SK-N-SH (cell line): ENCODE data around the gene DCDC1. TPM values are rescaled to one million over a fixed set of nuclear protein-coding genes. Genes with fewer than 3 reads are reported as not detected.

Source experiments
- CTCF ChIA-PET: fragments of 300-600, 350-600 bp; formaldehyde crosslinking; extraction: SDS; loops from one replicate; lab custom pipeline; 2021; lab: Yijun Ruan, JAX
- POLR2A ChIA-PET: fragments of 350-600 bp; sonication (Branson Sonifier 250); formaldehyde crosslinking; extraction: SDS; loops from one replicate; lab custom pipeline; 2020; ENCODE audit warnings: antibody characterized with exemption, inconsistent platforms; lab: Yijun Ruan, JAX
- DNase-seq: peaks from one replicate; pipeline ENCODE4 v3.0.0; 2012
- H2AFZ ChIP-seq: fragments of 200-600 bp; sonication (generic); 2 replicates; pipeline ENCODE4 v1.8.1; 2016; ENCODE audit warnings: antibody characterized with exemption, mild to moderate bottlenecking, low read depth
- H3F3A ChIP-seq: fragments of 200-600 bp; sonication (generic); replicated peaks from 2 replicates; pipeline ENCODE3; 2016; ENCODE audit warnings: antibody characterized with exemption, mild to moderate bottlenecking; ENCODE audit not compliant: insufficient read depth
- H3K27ac ChIP-seq, 2 experiments: fragments of 200-500 bp in 1 of 2; fragments of 200-600 bp in 1 of 2; sonication (Bioruptor generic) in 1 of 2; sonication (generic), shearing (Covaris generic) in 1 of 2; 2 replicates each; pipeline versions ENCODE4 v1.5.1 to v1.6.1; 2014 to 2016; ENCODE audit warnings: low read depth in 2 of 2, inconsistent platforms in 1 of 2, low read length in 1 of 2, mild to moderate bottlenecking in 1 of 2, mixed read lengths in 1 of 2
- H3K27me3 ChIP-seq: fragments of 200-600 bp; sonication (generic), shearing (Covaris generic); 2 replicates; pipeline ENCODE4 v1.6.1; 2016; ENCODE audit warnings: mixed run types; ENCODE audit not compliant: insufficient read depth
- H3K36me3 ChIP-seq, 2 experiments: fragments of 200-500 bp in 1 of 2; fragments of 200-600 bp in 1 of 2; sonication (Bioruptor generic) in 1 of 2; sonication (generic) in 1 of 2; replicated peaks in 1 of 2; 2 replicates each; pipeline versions ENCODE3 to v1.5.1; 2014 to 2016; ENCODE audit warnings: low read length in 1 of 2, mild to moderate bottlenecking in 1 of 2; ENCODE audit not compliant: insufficient read depth in 2 of 2, control insufficient read depth in 1 of 2
- H3K4me1 ChIP-seq, 2 experiments: fragments of 200-500 bp in 1 of 2; fragments of 200-600 bp in 1 of 2; sonication (Bioruptor generic) in 1 of 2; sonication (generic), shearing (Covaris generic) in 1 of 2; 2 replicates each; pipeline versions ENCODE4 v1.5.1 to v1.6.1; 2014 to 2016; ENCODE audit warnings: low read depth in 1 of 2, low read length in 1 of 2, mixed run types in 1 of 2; ENCODE audit not compliant: insufficient read depth in 2 of 2, control insufficient read depth in 1 of 2
- H3K4me2 ChIP-seq: fragments of 200-600 bp; sonication (generic), shearing (Covaris generic); 2 replicates; pipeline ENCODE4 v1.6.1; 2017; ENCODE audit warnings: mixed run types
- H3K4me3 ChIP-seq, 2 experiments: fragments of 200-500 bp in 1 of 2; fragments of 200-600 bp in 1 of 2; sonication (Bioruptor generic) in 1 of 2; sonication (generic), shearing (Covaris generic) in 1 of 2; 2 replicates each; pipeline versions ENCODE4 v1.5.1 to v1.8.1; 2014 to 2016; ENCODE audit warnings: low read depth in 2 of 2, inconsistent platforms in 1 of 2, low read length in 1 of 2, mild to moderate bottlenecking in 1 of 2, mixed read lengths in 1 of 2, moderate library complexity in 1 of 2
- H3K79me2 ChIP-seq: fragments of 200-600 bp; sonication (generic); 2 replicates; pipeline ENCODE4 v1.8.1; 2017; ENCODE audit warnings: mild to moderate bottlenecking; ENCODE audit not compliant: insufficient read depth
- H3K9ac ChIP-seq: fragments of 200-600 bp; sonication (generic); 2 replicates; pipeline ENCODE4 v1.6.1; 2017; ENCODE audit warnings: mixed run types
- H3K9me2 ChIP-seq: fragments of 200-600 bp; sonication (generic); 2 replicates; pipeline ENCODE4 v1.6.1; 2017; ENCODE audit warnings: mixed run types
- H3K9me3 ChIP-seq: fragments of 200-600 bp; sonication (generic); 2 replicates; pipeline ENCODE4 v1.6.1; 2017; ENCODE audit warnings: mixed run types, mild to moderate bottlenecking, moderate library complexity
- H4K20me1 ChIP-seq: fragments of 200-600 bp; sonication (generic); 2 replicates; pipeline ENCODE4 v1.6.1; 2017; ENCODE audit warnings: mild to moderate bottlenecking, mixed run types; ENCODE audit not compliant: insufficient read depth
- ELF1 ChIP-seq: IDR thresholded peaks from 2 replicates; pipeline ENCODE4 v1.4.0; 2012
- FOXJ3 ChIP-seq: sonication (generic); formaldehyde crosslinking; IDR thresholded peaks from 2 replicates; pipeline ENCODE4 v1.5.1; 2020; ENCODE audit warnings: mild to moderate bottlenecking, missing genetic modification reagents
- MAX ChIP-seq: IDR thresholded peaks from 2 replicates; pipeline ENCODE4 v1.4.0; 2012; ENCODE audit warnings: low read depth
- NRF1 ChIP-seq: IDR thresholded peaks from 2 replicates; pipeline ENCODE4 v1.6.1; 2012; ENCODE audit warnings: low read depth, mild to moderate bottlenecking, low read length
- RCOR1 ChIP-seq: fragments of 150-350 bp; IDR thresholded peaks from 2 replicates; pipeline ENCODE4 v1.6.1; 2017; ENCODE audit warnings: antibody characterized with exemption, low read length
- REST ChIP-seq: IDR thresholded peaks from 2 replicates; pipeline ENCODE4 v1.6.1; 2012; ENCODE audit warnings: mild to moderate bottlenecking, low read depth, low read length, moderate library complexity
- RFX5 ChIP-seq: IDR thresholded peaks from 2 replicates; pipeline ENCODE4 v1.6.1; 2012; ENCODE audit warnings: mild to moderate bottlenecking, improper control_type of control experiment, low read length
- TEAD4 ChIP-seq: IDR thresholded peaks from 2 replicates; pipeline ENCODE4 v1.4.0; 2012; ENCODE audit warnings: mild to moderate bottlenecking, borderline replicate concordance; ENCODE audit not compliant: insufficient read depth
- USF1 ChIP-seq: IDR thresholded peaks from 2 replicates; pipeline ENCODE4 v1.4.0; 2012; ENCODE audit warnings: low read depth, borderline replicate concordance
- WGBS: methylation state at CpG from one replicate; pipeline ENCODE4 v1.1.6; 2017; ENCODE audit warnings: low lambda C conversion rate; 5-methylcytosine and 5-hydroxymethylcytosine counted together
- polyA plus RNA-seq, 3 experiments: library from polyadenylated mRNA; depleted of rRNA; stranded (reverse); fragments of >200 nt; gene quantifications; 2 replicates each; pipeline ENCODE4 v1.2.3, GENCODE V29; 2012

The DCDC1 gene
- polyA plus RNA-seq, 1 of the 3 experiments (the other 2 are of a cell fraction): 0.12 TPM

- no peak for DNase-seq
- TF ChIP-seq FOXJ3 (CRISPR knock-in tag): no peak
- TF ChIP-seq USF1: no peak
- no peak for TF ChIP-seq TEAD4
- TF ChIP-seq ELF1: no peak
- TF ChIP-seq RCOR1: no peak
- TF ChIP-seq RFX5: no peak
- Histone ChIP-seq H3K4me2 (no peak overlapping the region), H3K27ac (no peak overlapping the region), H3K9me2 (no peaks in the 10 kb centered on the region), H3K9ac (no peak overlapping the region), H3F3A (no peaks in the 10 kb centered on the region), H2AFZ (no peak overlapping the region), H3K79me2 (no peaks in the 10 kb centered on the region), H3K4me1 (no peaks in the 10 kb centered on the region), H4K20me1 (no peaks in the 10 kb centered on the region), H3K36me3 (no peaks in the 10 kb centered on the region), H3K9me3 (no peaks in the 10 kb centered on the region), H3K4me3 (no peak overlapping the region), H3K27me3 (no peaks in the 10 kb centered on the region)
- ChIA-PET CTCF (interaction anchor here (0.7 to 0.9 kb wide), 2 partner anchors 14 to 71 kb away, joined by 3 to 5 read pairs; no protein-coding TSS in a partner anchor), POLR2A (no interaction called here)
- WGBS: 26% methylated on average over 2 of the region's 2 CpGs
These were observed 42.9 kb downstream of the DCDC1 start for GRCh38 chr11:31326470-31327148.

GRCh38 chr11:31325160-31325559 is 44.4 kb downstream of the DCDC1 start:
- DNase-seq: no peak
- Histone ChIP-seq H3K4me2 (no peak overlapping the region), H3K4me3 (no peak overlapping the region), H4K20me1 (no peaks in the 10 kb centered on the region)
- TF ChIP-seq NRF1 (no peak), MAX (no peak), REST (no peak), USF1 (peak; percentile 13; the same call in 1 of the 2 replicates), RCOR1 (no peak)
- TF ChIP-seq, all 33 proteins: peak for 1
- H3K36me3 ChIP-seq: no peaks in the 10 kb centered on the region
- no peaks in the 10 kb centered on the region for H3K9me2 ChIP-seq
- H3K27me3 ChIP-seq: no peaks in the 10 kb centered on the region
- no peaks in the 10 kb centered on the region for H3K4me1 ChIP-seq
- no peak overlapping the region for H2AFZ ChIP-seq
- H3K9ac ChIP-seq: no peak overlapping the region
- no peak overlapping the region for H3K27ac ChIP-seq
- ChIA-PET POLR2A (no interaction called here), CTCF (no interaction called here)
- H3K9me3 ChIP-seq: no peaks in the 10 kb centered on the region
- H3F3A ChIP-seq: no peaks in the 10 kb centered on the region
- no peaks in the 10 kb centered on the region for H3K79me2 ChIP-seq
